GM19467 (cell line): ENCODE data around the gene LARGE1.

Source experiments
- ATAC-seq: cut with Tn5 transposase; IDR thresholded peaks from one replicate; pipeline ENCODE4 v1.9.1; 2021; ENCODE audit warnings: mild to moderate bottlenecking, moderate library complexity; ENCODE audit not compliant: unreplicated experiment

Gene LARGE1

GRCh38 chr22:33275073-33275443, 645.2 kb downstream of the LARGE1 start:
- ATAC-seq = no peak

GRCh38 chr22:33274214-33275072, 645.8 kb downstream of the LARGE1 start:
- no peak for ATAC-seq

- ATAC-seq = no peak
Observed at GRCh38 chr22:33272871-33273270, 647.4 kb downstream of the LARGE1 start.

GRCh38 chr22:33272180-33272579, 648.1 kb downstream of the LARGE1 start:
- peak; percentile 39 for ATAC-seq

- ATAC-seq = peak; percentile 63
Observed at GRCh38 chr22:33271390-33272161, 648.7 kb downstream of the LARGE1 start.

- ATAC-seq = no peak
Observed at GRCh38 chr22:33270596-33270995, 649.7 kb downstream of the LARGE1 start.

- no peak for ATAC-seq
Observed at GRCh38 chr22:33261699-33262098, 658.6 kb downstream of the LARGE1 start.

GRCh38 chr22:33260498-33260897, 659.8 kb downstream of the LARGE1 start:
- ATAC-seq = no peak

- ATAC-seq = no peak
Observed at GRCh38 chr22:33255791-33256190, 664.5 kb downstream of the LARGE1 start.

- ATAC-seq = no peak
Observed at GRCh38 chr22:33248948-33249347, 671.3 kb downstream of the LARGE1 start.

GRCh38 chr22:33247758-33248157, 672.5 kb downstream of the LARGE1 start:
- no peak for ATAC-seq

- no peak for ATAC-seq
Observed at GRCh38 chr22:33242078-33242477, 678.2 kb downstream of the LARGE1 start.

GRCh38 chr22:33240888-33241475, 679.3 kb downstream of the LARGE1 start:
- ATAC-seq = no peak

- ATAC-seq = no peak
Observed at GRCh38 chr22:33232071-33232470, 688.2 kb downstream of the LARGE1 start.

- ATAC-seq = no peak
Observed at GRCh38 chr22:33227791-33228190, 692.5 kb downstream of the LARGE1 start.

- no peak for ATAC-seq
Observed at GRCh38 chr22:33224841-33225240, 695.4 kb downstream of the LARGE1 start.
